ENCODE data around the gene YKT6.
"Not testable (repeated sequence)": the region's sequence is repeated elsewhere in the genome, so short reads cannot be mapped to it uniquely, and the experiment has no call there.

YKT6 gene

GRCh38 chr7:44172803-44173424 is 27.9 kb upstream of the YKT6 start:
- no peak for DNase-seq

GRCh38 chr7:44173911-44174693 is 26.7 kb upstream of the YKT6 start:
- DNase-seq, result no peak

GRCh38 chr7:44174694-44174948 is 26.2 kb upstream of the YKT6 start:
- DNase-seq, result not testable (repeated sequence)

- no peak for DNase-seq
Measured at GRCh38 chr7:44175730-44176129, 25.0 kb upstream of the YKT6 start.

- DNase-seq, result no peak
Measured at GRCh38 chr7:44176486-44176885, 24.3 kb upstream of the YKT6 start.

GRCh38 chr7:44177570-44178131 is 23.1 kb upstream of the YKT6 start:
- peak; percentile 75 for DNase-seq

GRCh38 chr7:44180631-44181030 is 20.1 kb upstream of the YKT6 start:
- no peak for DNase-seq

- DNase-seq, result no peak
Measured at GRCh38 chr7:44182827-44183226, 18.0 kb upstream of the YKT6 start.

GRCh38 chr7:44183386-44183785 is 17.4 kb upstream of the YKT6 start:
- DNase-seq, result peak; percentile 61

GRCh38 chr7:44184206-44184872 is 16.4 kb upstream of the YKT6 start:
- peak; percentile 87 for DNase-seq

- no peak for DNase-seq
Measured at GRCh38 chr7:44184873-44185446, 15.8 kb upstream of the YKT6 start.

GRCh38 chr7:44185729-44186128 is 15.0 kb upstream of the YKT6 start:
- DNase-seq, result no peak

- DNase-seq, result no peak
Measured at GRCh38 chr7:44186736-44187135, 14.0 kb upstream of the YKT6 start.

GRCh38 chr7:44187636-44188416 is 13.0 kb upstream of the YKT6 start:
- no peak for DNase-seq

GRCh38 chr7:44188480-44189225 is 12.1 kb upstream of the YKT6 start:
- DNase-seq, result no peak

GRCh38 chr7:44189286-44189992 is 11.3 kb upstream of the YKT6 start, which contains the start of gene GCK:
Gene GCK, minus strand, starts transcription at chr7:44189439. Its CDS starts 486 bp downstream, at chr7:44188953.
- DNase-seq, result no peak

- DNase-seq, result no peak
Measured at GRCh38 chr7:44189993-44190872, 10.5 kb upstream of the YKT6 start.

- no peak for DNase-seq
Measured at GRCh38 chr7:44191171-44191570, 9.6 kb upstream of the YKT6 start.

- no peak for DNase-seq
Measured at GRCh38 chr7:44193011-44193802, 7.6 kb upstream of the YKT6 start.

Data from NCI-H226 (cell line).